Measurements from ENCODE around the gene ENTREP1.

The ENTREP1 gene

GRCh38 chr9:69319324-69320025 is 5.5 kb upstream of the ENTREP1 start:
- DNase-seq (ENCODE audit: low spot score) = peak; percentile 73

GRCh38 chr9:69322256-69322655 is 2.8 kb upstream of the ENTREP1 start:
- DNase-seq (ENCODE audit: low spot score) = no peak

- no peak for DNase-seq (ENCODE audit: low spot score)
These were observed 1.2 kb upstream of the ENTREP1 start for GRCh38 chr9:69323861-69324260.

GRCh38 chr9:69325409-69326212 is 596 bp downstream of the ENTREP1 start:
- DNase-seq (ENCODE audit: low spot score) = no peak

GRCh38 chr9:69326261-69326660 is 1.2 kb downstream of the ENTREP1 start:
- DNase-seq (ENCODE audit: low spot score) = no peak

GRCh38 chr9:69330580-69330979 is 5.6 kb downstream of the ENTREP1 start:
- no peak for DNase-seq (ENCODE audit: low spot score)

- no peak for DNase-seq (ENCODE audit: low spot score)
These were observed 6.4 kb downstream of the ENTREP1 start for GRCh38 chr9:69331444-69331843.

- DNase-seq (ENCODE audit: low spot score) = no peak
These were observed 7.2 kb downstream of the ENTREP1 start for GRCh38 chr9:69332067-69332685.

- no peak for DNase-seq (ENCODE audit: low spot score)
These were observed 8.7 kb downstream of the ENTREP1 start for GRCh38 chr9:69333716-69334115.

GRCh38 chr9:69334317-69334716 is 9.3 kb downstream of the ENTREP1 start:
- DNase-seq (ENCODE audit: low spot score) = no peak

GRCh38 chr9:69339620-69340019 is 14.6 kb downstream of the ENTREP1 start:
- no peak for DNase-seq (ENCODE audit: low spot score)

- no peak for DNase-seq (ENCODE audit: low spot score)
These were observed 15.6 kb downstream of the ENTREP1 start for GRCh38 chr9:69340631-69341030.

GRCh38 chr9:69342769-69343168 is 17.8 kb downstream of the ENTREP1 start:
- DNase-seq (ENCODE audit: low spot score) = no peak

- DNase-seq (ENCODE audit: low spot score) = no peak
These were observed 19.4 kb downstream of the ENTREP1 start for GRCh38 chr9:69344459-69344858.

- no peak for DNase-seq (ENCODE audit: low spot score)
These were observed 21.8 kb downstream of the ENTREP1 start for GRCh38 chr9:69346596-69347390.

- no peak for DNase-seq (ENCODE audit: low spot score)
These were observed 22.6 kb downstream of the ENTREP1 start for GRCh38 chr9:69347607-69348006.

- DNase-seq (ENCODE audit: low spot score) = no peak
These were observed 26.2 kb downstream of the ENTREP1 start for GRCh38 chr9:69351227-69351626.

GRCh38 chr9:69355232-69355631 is 30.2 kb downstream of the ENTREP1 start:
- no peak for DNase-seq (ENCODE audit: low spot score)

- no peak for DNase-seq (ENCODE audit: low spot score)
These were observed 32.2 kb downstream of the ENTREP1 start for GRCh38 chr9:69357030-69357775.

- no peak for DNase-seq (ENCODE audit: low spot score)
These were observed 32.8 kb downstream of the ENTREP1 start for GRCh38 chr9:69357821-69358220.

GRCh38 chr9:69363191-69363590 is 38.2 kb downstream of the ENTREP1 start:
- DNase-seq (ENCODE audit: low spot score) = no peak
